Hepatic stellate cell (primary cell): Measurements from ENCODE around the gene MALL.
"Not testable (repeated sequence)": the region's sequence is repeated elsewhere in the genome, so short reads cannot be mapped to it uniquely, and the experiment has no call there.

ENCODE experiments used
- DNase-seq: peaks from one replicate; pipeline ENCODE4 v3.0.0; 2011; ENCODE audit warnings: low spot score

MALL gene

DNA sequence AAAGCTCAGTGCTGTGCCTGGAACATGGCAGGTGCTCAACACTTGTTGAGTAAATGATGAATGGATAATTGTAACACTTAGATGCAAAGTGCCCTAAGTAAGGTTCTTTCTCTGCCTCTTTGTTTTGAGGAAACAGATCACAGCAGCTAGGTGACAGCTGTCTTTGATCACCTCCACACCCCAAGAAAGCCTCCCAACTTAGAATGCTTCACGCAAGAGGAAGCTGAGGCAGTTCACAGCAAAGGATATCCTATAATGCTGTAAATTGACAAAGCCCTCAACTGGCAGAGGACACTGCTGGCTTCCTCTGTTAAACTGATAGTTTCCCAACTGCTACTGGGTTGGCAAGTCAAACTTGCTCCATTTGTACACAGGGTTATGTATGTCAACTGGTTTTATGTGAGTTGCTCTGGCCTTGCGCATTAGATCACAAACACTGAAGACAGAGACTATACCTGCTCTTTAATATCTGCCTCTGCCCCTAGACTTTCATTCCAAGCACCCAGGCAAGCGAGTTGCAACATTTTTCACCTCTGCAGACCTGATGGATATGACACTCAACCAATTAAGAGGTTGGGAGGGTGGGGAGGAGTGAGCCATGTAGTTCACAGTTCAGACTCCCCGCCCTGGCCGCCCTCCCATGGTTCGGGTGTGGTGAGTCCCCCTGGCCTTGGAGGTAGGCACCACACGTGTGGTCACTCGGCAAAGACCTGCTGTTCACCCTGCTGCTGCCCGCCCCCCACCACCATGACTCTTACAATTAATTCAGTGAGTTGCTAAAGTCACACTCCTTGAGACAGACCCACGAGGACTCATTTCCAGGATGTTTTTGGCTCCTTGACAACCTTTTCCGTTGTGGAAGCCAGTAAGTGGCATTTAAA lies 4.8 kb upstream of the MALL start:
- no peak for DNase-seq

DNA sequence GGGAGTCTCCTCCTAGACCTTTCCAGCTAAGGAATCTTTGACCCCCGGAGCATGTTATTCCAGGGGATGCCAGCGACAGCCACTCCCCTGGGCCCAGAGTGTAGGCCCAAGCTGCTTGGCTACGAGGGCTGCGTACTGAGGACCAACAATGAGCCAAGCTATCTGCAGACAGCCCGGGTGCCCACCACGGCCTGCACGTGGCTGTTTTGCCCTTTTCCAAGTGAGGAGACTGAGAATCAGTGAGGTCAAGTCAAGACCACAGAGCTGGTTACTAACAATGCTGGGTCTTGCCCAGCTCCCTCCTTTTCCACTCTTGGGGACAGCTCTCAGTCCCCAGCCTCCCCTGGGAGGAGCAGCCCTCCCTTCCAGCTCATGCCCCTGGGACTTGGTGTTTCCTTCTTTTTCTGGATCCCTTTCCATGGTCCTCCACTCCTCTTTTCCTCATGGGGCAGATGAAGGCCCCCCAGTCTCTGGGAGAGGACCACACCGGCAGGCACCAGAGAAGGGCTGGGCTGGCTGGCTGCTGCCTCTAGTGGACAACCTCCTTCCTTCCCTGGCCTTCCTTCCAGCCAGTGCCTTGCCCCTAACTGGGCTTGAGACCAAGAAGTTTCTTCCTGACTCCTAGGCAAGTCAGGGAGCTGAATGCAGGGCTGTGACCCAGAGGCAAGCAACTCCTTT lies 550 bp upstream of the MALL start:
- DNase-seq: peak; percentile 81

DNA sequence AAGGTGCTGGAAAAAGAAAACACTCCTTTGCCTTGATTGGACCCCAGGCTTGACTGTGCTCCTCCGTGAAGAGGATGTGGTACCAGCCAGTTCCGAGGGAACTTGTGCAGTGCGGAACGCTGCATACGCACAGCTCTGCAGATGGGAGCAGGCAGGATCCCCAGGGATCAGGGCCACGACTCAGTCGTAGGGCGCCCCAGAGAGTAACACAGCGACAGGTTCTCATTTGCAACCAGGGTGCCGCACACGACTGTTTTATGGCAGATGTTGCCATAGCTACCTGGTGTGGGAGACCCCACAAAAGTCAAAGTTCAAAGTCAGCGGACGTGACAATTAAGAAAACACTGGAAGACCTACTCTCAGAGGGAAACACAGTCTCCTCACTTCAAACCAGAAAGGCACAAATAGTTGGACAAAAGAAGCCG lies 779 bp downstream of the MALL start:
- no peak for DNase-seq

- no peak for DNase-seq
These were observed 1.5 kb downstream of the MALL start for GRCh38 chr2:110113961-110114591.

DNA sequence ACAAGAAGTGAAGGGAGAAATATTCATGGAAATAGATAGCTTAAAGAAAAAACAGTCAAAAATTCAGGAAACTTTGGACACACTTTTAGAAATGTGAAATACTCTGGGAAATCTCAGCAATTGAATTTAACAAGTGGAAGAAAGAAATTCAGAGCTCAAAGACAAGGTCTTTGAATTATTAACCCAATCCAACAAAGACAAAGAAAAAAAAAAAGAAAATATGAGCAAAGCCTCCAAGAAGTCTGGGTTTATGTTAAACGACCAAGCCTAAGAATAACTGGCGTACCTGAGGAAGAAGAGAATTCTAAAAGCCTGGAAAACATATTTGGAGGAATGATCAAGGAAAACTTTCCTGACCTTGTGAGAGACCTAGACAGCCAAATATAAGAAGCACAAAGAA lies 7.3 kb downstream of the MALL start:
- DNase-seq: not testable (repeated sequence)

DNA sequence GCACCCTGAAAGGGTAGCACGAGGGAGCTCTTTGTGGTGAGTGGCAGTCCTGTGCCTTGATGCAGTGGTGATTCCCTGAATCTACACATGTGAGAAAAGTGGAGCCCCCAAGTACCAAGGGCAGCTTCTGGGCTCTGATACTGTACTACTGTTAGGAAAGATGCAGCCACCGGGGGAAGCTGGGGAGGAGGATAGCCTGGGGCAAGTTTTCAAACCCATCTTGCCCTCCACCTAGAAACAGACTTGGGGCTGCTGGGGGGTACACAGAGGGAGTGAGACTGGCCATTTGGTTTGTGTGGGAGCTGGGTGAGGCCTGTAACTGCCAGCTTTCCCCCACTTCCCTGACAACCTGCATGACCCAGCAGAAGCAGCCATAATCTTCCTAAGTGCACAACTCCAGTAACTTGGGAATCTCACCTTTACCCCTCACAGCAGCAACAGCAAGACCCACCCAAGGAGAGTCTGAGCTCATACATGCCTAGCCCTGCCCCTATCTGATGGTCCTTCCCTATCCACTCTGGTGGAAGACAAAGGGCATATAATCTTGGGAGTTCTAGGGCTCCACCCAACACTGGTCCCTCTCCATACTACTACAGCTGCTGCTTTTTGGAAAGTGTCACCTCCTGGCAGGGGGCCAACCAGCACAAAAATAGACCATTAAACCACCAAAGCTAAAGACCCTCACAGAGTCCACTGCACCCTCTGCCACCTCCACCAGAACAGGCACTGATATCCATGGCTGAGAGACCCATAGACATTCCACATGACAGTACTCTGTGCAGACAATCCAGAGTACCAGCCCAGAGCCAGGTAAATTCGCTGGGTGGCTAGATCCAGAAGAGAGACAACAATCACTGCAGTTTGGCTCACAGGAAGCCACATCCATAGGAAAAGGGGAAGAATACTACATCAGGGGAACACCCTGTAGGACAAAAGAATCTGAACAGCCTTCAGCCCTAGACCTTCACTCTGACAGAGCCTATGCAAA lies 8.2 kb downstream of the MALL start:
- DNase-seq: no peak

DNA sequence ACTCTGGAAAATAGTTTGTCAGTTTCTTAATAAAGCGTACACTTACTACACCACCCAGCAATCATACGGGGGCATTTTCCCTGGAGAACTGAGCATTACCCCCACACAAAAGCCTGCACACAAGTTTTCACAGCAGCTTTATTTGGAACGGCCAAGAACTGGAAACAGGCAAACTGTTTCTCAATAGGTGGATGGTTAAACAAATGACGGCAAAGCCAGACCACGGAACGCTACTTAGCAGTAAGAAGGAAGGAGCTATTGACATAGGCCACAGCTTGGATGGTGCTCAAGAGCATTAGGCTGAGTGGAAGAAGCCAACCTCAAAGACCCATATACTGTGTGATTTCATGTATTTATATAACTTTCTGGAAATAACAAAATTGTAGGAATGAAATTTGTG lies 9.0 kb downstream of the MALL start:
- no peak for DNase-seq

DNA sequence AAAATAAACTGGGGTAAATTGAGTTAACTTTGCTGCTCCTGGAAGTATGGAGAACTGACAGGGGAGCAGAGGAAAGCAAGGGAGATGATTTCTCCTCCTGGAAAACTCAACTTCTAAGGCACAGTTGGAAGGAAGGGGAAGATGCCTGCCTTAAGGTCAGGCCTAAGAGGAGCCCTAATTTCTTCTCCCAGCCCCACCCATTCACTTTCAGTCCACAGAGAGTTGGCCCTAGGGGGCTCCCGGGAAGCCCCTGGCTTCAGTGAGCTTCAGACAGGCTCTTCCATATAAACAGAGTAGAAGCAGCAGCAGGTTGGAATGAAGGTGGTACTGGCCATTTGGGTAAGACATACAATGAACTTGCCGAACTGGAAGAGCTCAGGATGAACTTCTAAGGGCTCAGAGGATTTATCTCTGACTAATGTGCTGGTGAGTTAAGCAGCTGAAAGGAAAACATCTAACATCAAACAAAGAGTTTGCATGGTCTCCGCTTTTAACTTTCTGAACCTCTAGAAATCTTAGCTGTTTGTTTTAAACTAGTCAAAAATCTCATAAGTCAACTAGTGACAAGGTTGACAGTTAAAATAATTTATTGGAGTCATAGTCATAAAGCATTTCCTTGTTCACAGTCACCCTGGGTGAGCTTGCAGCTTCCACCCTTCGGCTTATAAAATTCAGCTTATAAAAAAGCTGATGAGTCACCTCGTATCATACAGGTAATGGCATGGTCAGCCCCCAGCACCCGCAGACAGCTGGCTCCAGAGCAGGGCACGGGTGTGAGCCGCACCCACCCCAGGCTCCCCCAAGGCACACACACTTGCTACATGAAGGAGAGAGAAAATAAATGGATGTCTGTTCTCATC lies 9.8 kb downstream of the MALL start:
- peak; percentile 46 for DNase-seq

DNA sequence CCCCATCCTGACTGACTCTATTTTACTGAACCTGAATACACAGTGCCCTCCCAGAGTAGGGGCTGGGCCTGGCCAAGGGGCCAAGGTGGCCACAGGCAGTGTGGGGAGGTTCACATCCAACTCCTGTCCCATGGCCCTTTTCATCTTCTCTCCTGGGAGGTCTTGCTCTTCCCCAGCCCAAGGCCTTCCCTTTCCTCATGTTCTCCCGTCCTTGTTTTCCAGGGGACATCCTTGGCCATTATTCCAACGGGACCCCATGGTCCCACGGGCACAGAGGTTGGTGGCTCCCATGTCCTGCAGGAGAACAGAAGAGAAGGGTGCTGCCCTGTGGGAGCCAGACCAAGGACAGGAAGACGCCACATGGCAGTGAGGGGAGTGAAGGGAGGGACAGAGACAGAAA lies 10.4 kb downstream of the MALL start:
- no peak for DNase-seq

- DNase-seq: no peak
These were observed 11.4 kb downstream of the MALL start for GRCh38 chr2:110104025-110104771.

- DNase-seq: no peak
These were observed 12.3 kb downstream of the MALL start for GRCh38 chr2:110103061-110103961.

DNA sequence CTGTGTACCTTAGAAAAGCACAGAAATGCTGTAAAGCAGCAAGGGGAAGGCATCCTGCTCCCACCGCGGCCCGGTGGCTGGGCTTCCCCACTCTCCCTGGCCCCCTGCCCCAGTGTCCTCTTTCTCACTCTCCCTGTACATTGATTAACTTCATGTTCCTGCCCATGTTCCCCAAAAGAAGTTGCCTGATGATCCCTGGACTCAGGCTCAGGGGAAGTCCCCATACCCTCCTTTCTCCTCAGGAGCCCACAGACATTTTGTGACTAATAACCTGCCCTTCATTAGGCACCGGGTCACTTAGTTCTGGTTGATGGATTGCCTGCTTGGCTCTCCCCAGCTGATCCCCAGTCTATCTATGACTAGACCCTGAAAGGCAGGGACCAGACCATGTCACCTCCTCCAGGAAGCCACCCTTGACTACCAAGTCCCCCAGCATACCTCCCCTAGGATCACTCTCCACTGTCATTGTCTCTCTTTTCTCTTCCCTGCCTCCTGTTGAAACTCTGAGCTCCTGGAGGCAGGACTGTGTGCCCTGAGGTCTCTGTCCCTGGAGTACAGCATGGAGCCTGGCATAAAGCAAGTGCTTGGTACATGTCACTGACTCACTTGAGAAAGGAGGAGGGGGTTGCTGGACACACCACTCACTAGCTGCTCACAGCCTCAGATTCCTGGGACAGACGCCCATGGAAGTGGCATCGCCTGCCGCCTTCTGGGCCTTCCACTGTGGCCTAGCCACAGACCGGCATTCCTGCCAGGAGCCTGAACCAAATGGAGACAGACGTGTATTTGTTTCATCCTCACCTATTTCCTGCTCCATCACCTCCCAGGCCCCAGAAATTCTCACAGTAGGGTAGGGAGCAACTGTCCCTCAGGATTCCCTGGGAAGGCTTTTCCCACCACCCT lies 13.5 kb downstream of the MALL start:
- DNase-seq: no peak

DNA sequence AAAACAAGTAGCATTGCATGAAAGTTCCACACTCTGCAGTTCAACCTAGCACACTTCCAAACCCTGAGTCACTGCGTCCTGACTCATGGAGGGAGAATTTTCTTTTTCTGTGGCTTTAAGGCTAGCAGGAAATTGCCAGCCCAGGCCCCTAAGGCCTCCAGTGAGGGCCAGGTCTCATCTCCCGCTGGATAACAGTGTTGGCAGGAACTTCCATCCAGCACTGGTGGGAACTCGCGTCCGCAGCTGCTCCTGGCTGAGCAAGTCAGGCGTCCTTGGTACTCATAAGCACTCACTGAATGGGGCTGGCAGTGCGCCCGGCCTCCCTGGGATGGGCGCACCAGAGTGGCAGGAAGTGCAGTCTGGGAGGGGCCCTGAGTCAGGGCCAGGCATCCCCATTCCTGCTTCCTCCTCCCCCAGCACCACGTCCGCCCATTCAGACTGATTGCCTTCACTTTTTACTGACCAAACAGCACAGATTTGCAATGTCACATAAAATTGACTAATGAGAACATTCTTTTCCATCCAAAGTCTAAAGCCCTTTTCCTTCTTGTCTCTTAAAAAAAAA lies 14.3 kb downstream of the MALL start:
- DNase-seq: peak; percentile 93

GRCh38 chr2:110100880-110101279 lies 14.7 kb downstream of the MALL start:
- DNase-seq: not testable (repeated sequence)

- DNase-seq: no peak
These were observed 15.1 kb downstream of the MALL start for GRCh38 chr2:110100480-110100879.

DNA sequence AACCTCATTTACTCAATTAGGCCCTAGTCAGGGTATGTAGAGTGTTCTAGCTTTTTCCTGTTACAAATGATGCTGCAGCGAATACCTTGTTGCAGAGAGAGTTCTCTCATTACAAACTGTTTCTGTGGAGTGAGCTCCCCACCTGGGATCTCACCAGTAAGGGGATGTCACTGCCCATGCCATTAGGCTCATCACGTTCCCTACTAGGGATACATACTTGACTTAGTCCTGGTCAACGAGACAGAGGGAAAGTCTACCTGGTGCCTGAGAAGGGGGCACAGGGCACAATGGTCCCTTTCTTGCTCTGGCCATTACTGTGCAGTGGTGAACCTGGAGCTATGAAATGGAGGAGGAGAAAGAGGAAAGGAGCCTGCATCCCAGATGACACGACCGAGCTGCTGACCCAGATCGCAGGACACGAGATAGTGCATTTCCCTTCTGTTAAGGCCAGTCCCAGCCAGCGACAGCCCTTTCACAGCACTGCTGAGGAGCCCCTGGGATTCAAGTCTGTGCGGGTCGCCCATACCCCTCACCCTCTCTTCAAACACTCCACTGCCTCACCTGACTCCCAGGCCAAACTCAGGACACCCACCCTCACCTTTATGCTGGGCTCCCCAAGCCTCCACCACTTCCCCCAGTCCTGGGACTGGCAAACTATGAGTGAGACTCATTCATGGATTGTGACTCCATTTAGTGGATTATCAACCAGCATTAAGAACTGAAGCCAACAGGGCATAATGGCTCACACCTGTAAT lies 16.0 kb downstream of the MALL start:
- no peak for DNase-seq

GRCh38 chr2:110099038-110099425 lies 16.6 kb downstream of the MALL start:
- no peak for DNase-seq
